SK-N-SH treated with all-trans-retinoic acid at 6 μM for 48 hours (cell line): ENCODE data around the gene KIAA0753.

ENCODE experiments used
- ATAC-seq: fragments of 200-7000 bp; cut with Tn5 transposase; 3 replicates; pipeline ENCODE4 v1.9.1; 2020; ENCODE audit warnings: mild to moderate bottlenecking, moderate library complexity
- ARNTL ChIP-seq: fragments of 450-650 bp; formaldehyde crosslinking; IDR thresholded peaks from 2 replicates; pipeline ENCODE4 v1.5.0; 2020; ENCODE audit warnings: low read depth, mild to moderate bottlenecking, moderate library complexity, borderline replicate concordance
- BACH2 ChIP-seq: fragments of 250-450 bp; sonication (Bioruptor Pico); IDR thresholded peaks from 2 replicates; pipeline ENCODE4 v1.9.0; 2021; ENCODE audit warnings: mild to moderate bottlenecking, borderline replicate concordance
- CSDC2 ChIP-seq: fragments of 250-450 bp; sonication (Bioruptor Pico); IDR thresholded peaks from 2 replicates; pipeline ENCODE4 v1.5.0; 2020; ENCODE audit warnings: mild to moderate bottlenecking, moderate library complexity
- CSRNP3 ChIP-seq: fragments of 250-450 bp; sonication (Bioruptor Pico); IDR thresholded peaks from 2 replicates; pipeline ENCODE4 v1.5.1; 2021; ENCODE audit warnings: mild to moderate bottlenecking, moderate library complexity
- ESRRG ChIP-seq: fragments of 250-450 bp; sonication (Bioruptor Pico); IDR thresholded peaks from 2 replicates; pipeline ENCODE4 v1.6.1; 2021; ENCODE audit warnings: mild to moderate bottlenecking
- GLIS3 ChIP-seq: fragments of 250-450 bp; sonication (Bioruptor Pico); IDR thresholded peaks from 2 replicates; pipeline ENCODE4 v1.5.0; 2020; ENCODE audit warnings: mild to moderate bottlenecking, moderate library complexity
- ISL1 ChIP-seq: fragments of 250-450 bp; sonication (Bioruptor Pico); IDR thresholded peaks from 2 replicates; pipeline ENCODE4 v2.1.2; 2022; ENCODE audit warnings: mild to moderate bottlenecking, moderate library complexity
- OSR1 ChIP-seq: fragments of 250-450 bp; sonication (Bioruptor Pico); IDR thresholded peaks from 2 replicates; pipeline ENCODE4 v1.8.0; 2022; ENCODE audit warnings: moderate library complexity, mild to moderate bottlenecking, inconsistent platforms
- PPARA ChIP-seq: fragments of 250-450 bp; sonication (Bioruptor Pico); IDR thresholded peaks from 2 replicates; pipeline ENCODE4 v1.5.0; 2020; ENCODE audit warnings: mild to moderate bottlenecking, borderline replicate concordance
- RARB ChIP-seq: fragments of 250-450 bp; sonication (Bioruptor Pico); IDR thresholded peaks from 2 replicates; pipeline ENCODE4 v1.8.0; 2021; ENCODE audit warnings: mild to moderate bottlenecking, moderate library complexity
- SNAI2 ChIP-seq: fragments of 250-450 bp; sonication (Bioruptor Pico); IDR thresholded peaks from 2 replicates; pipeline ENCODE4 v1.5.0; 2020; ENCODE audit warnings: mild to moderate bottlenecking, moderate library complexity
- TCF4 ChIP-seq: fragments of 250-450 bp; sonication (Bioruptor Pico); IDR thresholded peaks from 2 replicates; pipeline ENCODE4 v1.8.0; 2021; ENCODE audit warnings: mild to moderate bottlenecking, moderate library complexity, borderline replicate concordance
- TOX ChIP-seq: fragments of 250-450 bp; sonication (Bioruptor Pico); IDR thresholded peaks from 2 replicates; pipeline ENCODE4 v1.8.0; 2021; ENCODE audit warnings: mild to moderate bottlenecking, moderate library complexity, borderline replicate concordance
- TSHZ2 ChIP-seq: fragments of 250-450 bp; sonication (Bioruptor Pico); IDR thresholded peaks from 2 replicates; pipeline ENCODE4 v1.5.0; 2020; ENCODE audit warnings: mild to moderate bottlenecking, moderate library complexity
- ZC3H10 ChIP-seq: fragments of 250-450 bp; sonication (Bioruptor Pico); IDR thresholded peaks from 2 replicates; pipeline ENCODE4 v1.5.1; 2021; ENCODE audit warnings: mild to moderate bottlenecking, moderate library complexity
- ZFP3 ChIP-seq: fragments of 250-450 bp; sonication (Bioruptor Pico); IDR thresholded peaks from 2 replicates; pipeline ENCODE4 v1.5.0; 2020; ENCODE audit warnings: mild to moderate bottlenecking, moderate library complexity
- ZFP30 ChIP-seq: fragments of 450-650 bp; formaldehyde crosslinking; IDR thresholded peaks from 2 replicates; pipeline ENCODE4 v1.5.0; 2022; ENCODE audit warnings: mild to moderate bottlenecking, moderate library complexity
- ZNF565 ChIP-seq: fragments of 450-650 bp; formaldehyde crosslinking; conservative IDR thresholded peaks from 2 replicates; pipeline ENCODE4 v1.5.0; 2020; ENCODE audit warnings: low read depth, mild to moderate bottlenecking, moderate library complexity
- ZNF70 ChIP-seq: fragments of 450-650 bp; formaldehyde crosslinking; IDR thresholded peaks from 2 replicates; pipeline ENCODE4 v1.5.0; 2020; ENCODE audit warnings: mild to moderate bottlenecking, moderate library complexity
- ZNF8 ChIP-seq: fragments of 450-650 bp; formaldehyde crosslinking; IDR thresholded peaks from 2 replicates; pipeline ENCODE4 v1.5.0; 2020; ENCODE audit warnings: mild to moderate bottlenecking, moderate library complexity
- TF ChIP-seq, protein P1 (sequence below): fragments of 250-450 bp; sonication (Bioruptor Pico); IDR thresholded peaks from 2 replicates; pipeline ENCODE4 v1.8.0; 2020; ENCODE audit warnings: mild to moderate bottlenecking, moderate library complexity, borderline replicate concordance
- TF ChIP-seq, protein P2 (sequence below): fragments of 250-450 bp; sonication (Bioruptor Pico); IDR thresholded peaks from 2 replicates; pipeline ENCODE4 v1.5.1; 2020; ENCODE audit warnings: low read depth, mild to moderate bottlenecking, moderate library complexity

KIAA0753 gene

GRCh38 chr17:6627019-6627418, 13.5 kb downstream of the KIAA0753 start:
- TF ChIP-seq ZFP30 (CRISPR knock-in tag) (no peak), ARNTL (CRISPR knock-in tag) (no peak), ZNF70 (CRISPR knock-in tag) (no peak), CSRNP3 (no peak), ZFP3 (CRISPR knock-in tag) (no peak), ZNF8 (CRISPR knock-in tag) (no peak), ZNF565 (CRISPR knock-in tag) (no peak)
- ATAC-seq = no peak

GRCh38 chr17:6626616-6627015, 13.9 kb downstream of the KIAA0753 start:
- TF ChIP-seq, protein P1, sequence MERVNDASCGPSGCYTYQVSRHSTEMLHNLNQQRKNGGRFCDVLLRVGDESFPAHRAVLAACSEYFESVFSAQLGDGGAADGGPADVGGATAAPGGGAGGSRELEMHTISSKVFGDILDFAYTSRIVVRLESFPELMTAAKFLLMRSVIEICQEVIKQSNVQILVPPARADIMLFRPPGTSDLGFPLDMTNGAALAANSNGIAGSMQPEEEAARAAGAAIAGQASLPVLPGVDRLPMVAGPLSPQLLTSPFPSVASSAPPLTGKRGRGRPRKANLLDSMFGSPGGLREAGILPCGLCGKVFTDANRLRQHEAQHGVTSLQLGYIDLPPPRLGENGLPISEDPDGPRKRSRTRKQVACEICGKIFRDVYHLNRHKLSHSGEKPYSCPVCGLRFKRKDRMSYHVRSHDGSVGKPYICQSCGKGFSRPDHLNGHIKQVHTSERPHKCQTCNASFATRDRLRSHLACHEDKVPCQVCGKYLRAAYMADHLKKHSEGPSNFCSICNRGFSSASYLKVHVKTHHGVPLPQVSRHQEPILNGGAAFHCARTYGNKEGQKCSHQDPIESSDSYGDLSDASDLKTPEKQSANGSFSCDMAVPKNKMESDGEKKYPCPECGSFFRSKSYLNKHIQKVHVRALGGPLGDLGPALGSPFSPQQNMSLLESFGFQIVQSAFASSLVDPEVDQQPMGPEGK (CRISPR knock-in tag) = no peak

GRCh38 chr17:6623941-6624340, 16.6 kb downstream of the KIAA0753 start:
- no peak for TF ChIP-seq TOX
- TF ChIP-seq GLIS3 (CRISPR knock-in tag) = no peak
- no peak for TF ChIP-seq ZFP30 (CRISPR knock-in tag)
- TF ChIP-seq ZNF70 (CRISPR knock-in tag) = no peak
- no peak for TF ChIP-seq ZC3H10 (CRISPR knock-in tag)
- TF ChIP-seq OSR1 = no peak
- TF ChIP-seq ISL1 (CRISPR knock-in tag) = no peak
- TF ChIP-seq ZFP3 (CRISPR knock-in tag) = no peak
- TF ChIP-seq ZNF8 (CRISPR knock-in tag) = no peak
- TF ChIP-seq SNAI2 (CRISPR knock-in tag) = no peak
- TF ChIP-seq ARNTL (CRISPR knock-in tag) = no peak
- TF ChIP-seq, protein P2, sequence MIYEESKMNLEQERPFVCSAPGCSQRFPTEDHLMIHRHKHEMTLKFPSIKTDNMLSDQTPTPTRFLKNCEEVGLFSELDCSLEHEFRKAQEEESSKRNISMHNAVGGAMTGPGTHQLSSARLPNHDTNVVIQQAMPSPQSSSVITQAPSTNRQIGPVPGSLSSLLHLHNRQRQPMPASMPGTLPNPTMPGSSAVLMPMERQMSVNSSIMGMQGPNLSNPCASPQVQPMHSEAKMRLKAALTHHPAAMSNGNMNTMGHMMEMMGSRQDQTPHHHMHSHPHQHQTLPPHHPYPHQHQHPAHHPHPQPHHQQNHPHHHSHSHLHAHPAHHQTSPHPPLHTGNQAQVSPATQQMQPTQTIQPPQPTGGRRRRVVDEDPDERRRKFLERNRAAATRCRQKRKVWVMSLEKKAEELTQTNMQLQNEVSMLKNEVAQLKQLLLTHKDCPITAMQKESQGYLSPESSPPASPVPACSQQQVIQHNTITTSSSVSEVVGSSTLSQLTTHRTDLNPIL = no peak
- TF ChIP-seq CSDC2 = no peak
- no peak for TF ChIP-seq CSRNP3
- TF ChIP-seq ESRRG (CRISPR knock-in tag) = no peak
- ATAC-seq = no peak

More at GRCh38 chr17:6626616-6627015, 13.9 kb downstream of the KIAA0753 start:
- ATAC-seq = no peak

DNA sequence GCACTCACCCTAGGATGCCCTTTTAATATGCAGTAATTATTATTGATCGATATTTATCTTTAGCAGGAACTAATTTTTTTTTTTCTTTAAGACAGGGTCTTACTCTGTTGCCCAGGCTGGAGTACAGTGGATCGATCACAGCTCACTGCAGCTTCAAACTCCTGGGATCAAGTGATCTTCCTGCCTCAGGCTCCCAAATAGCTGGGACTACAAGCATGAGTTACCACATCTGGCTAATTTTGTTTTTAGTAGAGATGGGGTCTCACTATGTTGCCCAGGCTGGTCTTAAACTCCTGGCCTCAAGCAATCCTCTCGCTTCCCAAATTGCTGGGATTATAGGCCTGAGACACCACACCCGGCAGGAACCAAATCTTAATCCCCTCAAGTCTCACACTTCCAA, 29.3 kb downstream of the KIAA0753 start:
- TF ChIP-seq BACH2 (CRISPR knock-in tag) = no peak
- TF ChIP-seq ZC3H10 (CRISPR knock-in tag) = no peak
- no peak for TF ChIP-seq PPARA (CRISPR knock-in tag)
- no peak for TF ChIP-seq ISL1 (CRISPR knock-in tag)
- no peak for TF ChIP-seq ZFP30 (CRISPR knock-in tag)
- no peak for TF ChIP-seq ZNF70 (CRISPR knock-in tag)
- TF ChIP-seq, protein P2 = no peak
- no peak for TF ChIP-seq ZFP3 (CRISPR knock-in tag)
- TF ChIP-seq, protein P1 (CRISPR knock-in tag) = no peak
- no peak for TF ChIP-seq ZNF565 (CRISPR knock-in tag)
- TF ChIP-seq RARB (CRISPR knock-in tag) = no peak
- TF ChIP-seq ARNTL (CRISPR knock-in tag) = no peak
- no peak for TF ChIP-seq TSHZ2 (CRISPR knock-in tag)
- TF ChIP-seq GLIS3 (CRISPR knock-in tag) = no peak
- TF ChIP-seq ZNF8 (CRISPR knock-in tag) = no peak
- no peak for TF ChIP-seq TOX
- TF ChIP-seq TCF4 (CRISPR knock-in tag) = no peak
- ATAC-seq = no peak
